Upper lobe of left lung (tissue), 6 donors: ENCODE results near the gene CCNI. TPM values are rescaled to one million over a fixed set of nuclear protein-coding genes. Genes with fewer than 3 reads are reported as not detected.

Experiments used
- ATAC-seq, 2 donors: fragments of 200-7000 bp; cut with Tn5 transposase; one replicate each; pipeline ENCODE4 v1.9.1; 2022; ENCODE audit warnings: mild to moderate bottlenecking in 2 of 2, moderate library complexity in 2 of 2; ENCODE audit not compliant: low FRiP score in 2 of 2
- DNase-seq, 2 donors: peaks; one replicate each; pipeline ENCODE4 v3.0.0-alpha.2; 2019 to 2020
- H3K27ac ChIP-seq, 4 donors: fragments of 200-600 bp; sonication (generic); one replicate each; pipeline ENCODE4 v1.5.1; 2016 to 2019
- H3K27me3 ChIP-seq, 4 donors: fragments of 200-600 bp; sonication (generic); one replicate each; pipeline ENCODE4 v1.5.1; 2017 to 2019
- H3K36me3 ChIP-seq, 4 donors: fragments of 200-600 bp; sonication (generic); one replicate each; pipeline ENCODE4 v1.5.1; 2016 to 2019
- H3K4me1 ChIP-seq, 4 donors: fragments of 200-600 bp; sonication (generic); one replicate each; pipeline ENCODE4 v1.5.1; 2018 to 2019
- H3K4me3 ChIP-seq, 4 donors: fragments of 200-600 bp; sonication (generic); one replicate each; pipeline ENCODE4 v1.5.1; 2017 to 2019; ENCODE audit warnings: mild to moderate bottlenecking in 2 of 4, moderate library complexity in 1 of 4
- H3K9me3 ChIP-seq, 4 donors: fragments of 200-600 bp; sonication (generic); one replicate each; pipeline ENCODE4 v1.5.1; 2018 to 2019
- CTCF ChIP-seq, 6 experiments: fragments of 450-650 bp in 4 of 6; fragments of 200-600 bp in 2 of 6; sonication (generic) in 2 of 6; IDR thresholded peaks; one replicate each; pipeline ENCODE4 v1.5.1; 2016 to 2019; ENCODE audit warnings: antibody characterized with exemption in 6 of 6
- EP300 ChIP-seq, 4 donors: sonication (generic); formaldehyde crosslinking; IDR thresholded peaks; one replicate each; pipeline ENCODE4 v1.5.1; 2017; ENCODE audit warnings: antibody characterized with exemption in 4 of 4, control low read depth in 2 of 4
- POLR2A ChIP-seq, 4 donors: fragments of 450-650 bp; IDR thresholded peaks; one replicate each; pipeline ENCODE4 v1.5.1; 2016 to 2017; ENCODE audit warnings: antibody characterized with exemption in 4 of 4, mild to moderate bottlenecking in 2 of 4
- POLR2AphosphoS5 ChIP-seq, 2 donors: sonication (generic); formaldehyde crosslinking; IDR thresholded peaks; one replicate each; pipeline ENCODE4 v1.5.1; 2017; ENCODE audit warnings: antibody characterized with exemption in 2 of 2
- WGBS, 2 donors: methylation state at CpG; one replicate each; pipeline ENCODE4 v1.1.5; 2017 to 2018; 5-methylcytosine and 5-hydroxymethylcytosine counted together
- total RNA-seq, 6 donors: library from RNA; depleted of rRNA in 4 of 6; stranded (reverse); fragments of >200 nt in 4 of 6; gene quantifications; one replicate each; pipeline versions ENCODE4 v1.1.0 to v1.2.1, GENCODE V29; 2016 to 2021
- donor health status: DM: no; HTN: no; CAD: no; lungs with moderate emphysema.
- donor health status: DM: no; HTN: yes; CAD: no; lungs with severe emphysema.

The CCNI gene
- total RNA-seq, 6 donors from 2014 or later = 132 to 305 (median 216) TPM

- peak overlapping the region in 2 of 4 donors; percentile 13 to 51 for H3K27ac ChIP-seq
- H3K4me1 ChIP-seq = peaks cover 8 to 38% (median 17%) of the 10 kb centered on the region in 4 donors
- H3K27me3 ChIP-seq = no peaks in the 10 kb centered on the region
- DNase-seq (no peak), ATAC-seq (peak in 1 of 2 donors; percentile 9)
- TF ChIP-seq POLR2A (IDR thresholded peaks at IDR 0.05) = no peak
- TF ChIP-seq CTCF (IDR thresholded peaks at IDR 0.05) = no peak
- no peak for TF ChIP-seq EP300 (IDR thresholded peaks at IDR 0.05)
- no peak for TF ChIP-seq POLR2AphosphoS5 (IDR thresholded peaks at IDR 0.05)
- H3K9me3 ChIP-seq = no peaks in the 10 kb centered on the region
- no peak overlapping the region for H3K4me3 ChIP-seq
- 61 to 70% methylated on average over 5 of the region's 5 CpGs for WGBS, 2 donors
- H3K36me3 ChIP-seq = peaks cover 0 to 15% (median 2%) of the 10 kb centered on the region in 4 donors
Observed at GRCh38 chr4:77012726-77013125, 63.1 kb downstream of the CCNI start.

- ATAC-seq (no peak), DNase-seq (no peak)
- Histone ChIP-seq H3K9me3 (no peaks in the 10 kb centered on the region), H3K36me3 (peaks cover 0 to 20% (median 3%) of the 10 kb centered on the region in 4 donors), H3K27ac (no peak overlapping the region), H3K27me3 (no peaks in the 10 kb centered on the region), H3K4me3 (no peak overlapping the region), H3K4me1 (peaks cover 20 to 56% (median 31%) of the 10 kb centered on the region in 4 donors)
- 91 to 92% methylated on average over 3 of the region's 3 CpGs for WGBS, 2 donors
- TF ChIP-seq CTCF (IDR thresholded peaks at IDR 0.05) (no peak), POLR2A (IDR thresholded peaks at IDR 0.05) (no peak), POLR2AphosphoS5 (IDR thresholded peaks at IDR 0.05) (no peak), EP300 (IDR thresholded peaks at IDR 0.05) (no peak)
Observed at GRCh38 chr4:77010841-77011354, 64.9 kb downstream of the CCNI start.

- H3K4me1 ChIP-seq = peaks cover 20 to 56% (median 31%) of the 10 kb centered on the region in 4 donors
- no peaks in the 10 kb centered on the region for H3K27me3 ChIP-seq
Observed at GRCh38 chr4:77009511-77010115, 66.2 kb downstream of the CCNI start.

GRCh38 chr4:77007358-77008230 is 68.2 kb downstream of the CCNI start:
- peaks cover 26 to 63% (median 39%) of the 10 kb centered on the region in 4 donors for H3K4me1 ChIP-seq
- 0 to 5% methylated on average over 1 of the region's 1 CpG for WGBS, 2 donors
- no peaks in the 10 kb centered on the region for H3K27me3 ChIP-seq
- peaks cover 0 to 11% (median 2%) of the 10 kb centered on the region in 4 donors for H3K36me3 ChIP-seq
- DNase-seq (peak in 1 of 2 donors; percentile 58), ATAC-seq (peak; percentile 89 to 90)
- H3K4me3 ChIP-seq = no peak overlapping the region
- peak overlapping the region; percentile 52 to 68 (median 60) for H3K27ac ChIP-seq
- no peak for TF ChIP-seq CTCF (IDR thresholded peaks at IDR 0.05)
- TF ChIP-seq EP300 (IDR thresholded peaks at IDR 0.05) = no peak
- peak in 1 of 2 donors; percentile 40 for TF ChIP-seq POLR2AphosphoS5 (IDR thresholded peaks at IDR 0.05)
- TF ChIP-seq POLR2A (IDR thresholded peaks at IDR 0.05) = no peak
- no peaks in the 10 kb centered on the region for H3K9me3 ChIP-seq

More at GRCh38 chr4:77009511-77010115, 66.2 kb downstream of the CCNI start:
- Histone ChIP-seq H3K9me3 (no peaks in the 10 kb centered on the region), H3K36me3 (peaks cover 0 to 11% (median 2%) of the 10 kb centered on the region in 4 donors), H3K4me3 (no peak overlapping the region), H3K27ac (no peak overlapping the region)
- no peak for DNase-seq
- ATAC-seq = peak in 1 of 2 donors; percentile 41
- no peak for TF ChIP-seq POLR2AphosphoS5 (IDR thresholded peaks at IDR 0.05)
- no peak for TF ChIP-seq POLR2A (IDR thresholded peaks at IDR 0.05)
- TF ChIP-seq EP300 (IDR thresholded peaks at IDR 0.05) = no peak
- no peak for TF ChIP-seq CTCF (IDR thresholded peaks at IDR 0.05)
